Rectal smooth muscle tissue (tissue), 1 donor: ENCODE measurements around the gene UNC119B.
A peak's percentile ranks its signal among the peaks of the same experiment; 100 is the strongest.

ENCODE experiments used
- H3K27ac ChIP-seq: one replicate; pipeline ENCODE4 v1.7.0; 2013; ENCODE audit warnings: low read depth, low read length, inconsistent platforms
- H3K27me3 ChIP-seq: one replicate; pipeline ENCODE4 v1.7.0; 2013; ENCODE audit warnings: low read length; ENCODE audit not compliant: control insufficient read depth, insufficient read depth
- H3K36me3 ChIP-seq: one replicate; pipeline ENCODE4 v1.7.0; 2013; ENCODE audit warnings: low read length; ENCODE audit not compliant: control insufficient read depth, insufficient read depth
- H3K4me1 ChIP-seq: one replicate; pipeline ENCODE4 v1.7.0; 2013; ENCODE audit warnings: low read length; ENCODE audit not compliant: control insufficient read depth, insufficient read depth
- H3K4me3 ChIP-seq: one replicate; pipeline ENCODE4 v1.7.0; 2013; ENCODE audit warnings: low read length
- H3K9ac ChIP-seq: one replicate; pipeline ENCODE4 v1.7.0; 2013; ENCODE audit warnings: low read length

Gene UNC119B

GRCh38 chr12:120678572-120678971 lies 31.7 kb upstream of the UNC119B start:
- H3K36me3 ChIP-seq, result no peaks in the 10 kb centered on the region
- no peaks in the 10 kb centered on the region for H3K4me1 ChIP-seq
- H3K27ac ChIP-seq, result no peak overlapping the region
- no peak overlapping the region for H3K4me3 ChIP-seq
- H3K9ac ChIP-seq, result no peak overlapping the region
- H3K27me3 ChIP-seq, result no peaks in the 10 kb centered on the region

- Histone ChIP-seq H3K36me3 (no peaks in the 10 kb centered on the region), H3K4me3 (no peak overlapping the region), H3K27ac (no peak overlapping the region), H3K27me3 (no peaks in the 10 kb centered on the region), H3K4me1 (no peaks in the 10 kb centered on the region), H3K9ac (no peak overlapping the region)
Measured at GRCh38 chr12:120680165-120680738, 30.0 kb upstream of the UNC119B start.

GRCh38 chr12:120684523-120684932 lies 25.7 kb upstream of the UNC119B start:
- Histone ChIP-seq H3K9ac (no peak overlapping the region), H3K27me3 (no peaks in the 10 kb centered on the region), H3K36me3 (no peaks in the 10 kb centered on the region), H3K4me3 (no peak overlapping the region), H3K27ac (no peak overlapping the region), H3K4me1 (peaks cover 18% of the 10 kb centered on the region)

- Histone ChIP-seq H3K4me3 (no peak overlapping the region), H3K36me3 (no peaks in the 10 kb centered on the region), H3K9ac (no peak overlapping the region), H3K27ac (no peak overlapping the region), H3K4me1 (peaks cover 19% of the 10 kb centered on the region), H3K27me3 (no peaks in the 10 kb centered on the region)
Measured at GRCh38 chr12:120685522-120685921, 24.7 kb upstream of the UNC119B start.

- peaks cover 19% of the 10 kb centered on the region for H3K4me1 ChIP-seq
- no peaks in the 10 kb centered on the region for H3K27me3 ChIP-seq
Measured at GRCh38 chr12:120686151-120686689, 24.0 kb upstream of the UNC119B start.

GRCh38 chr12:120686690-120687577 lies 23.3 kb upstream of the UNC119B start, which contains the start of gene MLEC:
Gene MLEC, plus strand, starts transcription at chr12:120687149. Its CDS starts 148 bp downstream, at chr12:120687297.
- Histone ChIP-seq H3K27me3 (no peaks in the 10 kb centered on the region), H3K27ac (peak within 1 kb of the TSS; percentile 72), H3K4me3 (peak within 1 kb of the TSS; percentile 94), H3K9ac (peak within 1 kb of the TSS; percentile 46), H3K36me3 (no peaks in the 10 kb centered on the region), H3K4me1 (peaks cover 19% of the 10 kb centered on the region)

More at GRCh38 chr12:120686151-120686689, 24.0 kb upstream of the UNC119B start:
- H3K27ac ChIP-seq, result peak overlapping the region; percentile 72
- no peaks in the 10 kb centered on the region for H3K36me3 ChIP-seq
- peak overlapping the region; percentile 94 for H3K4me3 ChIP-seq
- H3K9ac ChIP-seq, result peak overlapping the region; percentile 46

GRCh38 chr12:120687578-120688289 lies 22.5 kb upstream of the UNC119B start:
- Histone ChIP-seq H3K9ac (peak overlapping the region; percentile 46), H3K27me3 (no peaks in the 10 kb centered on the region), H3K4me3 (peak overlapping the region; percentile 94), H3K27ac (peak overlapping the region; percentile 72), H3K4me1 (peaks cover 19% of the 10 kb centered on the region), H3K36me3 (no peaks in the 10 kb centered on the region)

GRCh38 chr12:120688527-120689071 lies 21.7 kb upstream of the UNC119B start:
- Histone ChIP-seq H3K36me3 (no peaks in the 10 kb centered on the region), H3K27me3 (no peaks in the 10 kb centered on the region), H3K4me1 (peaks cover 19% of the 10 kb centered on the region), H3K9ac (peak overlapping the region; percentile 49), H3K4me3 (peak overlapping the region; percentile 94), H3K27ac (peak overlapping the region; percentile 72)

- peak overlapping the region; percentile 94 for H3K4me3 ChIP-seq
- H3K36me3 ChIP-seq, result peaks cover 6% of the 10 kb centered on the region
- no peak overlapping the region for H3K27ac ChIP-seq
- peaks cover 19% of the 10 kb centered on the region for H3K4me1 ChIP-seq
- H3K27me3 ChIP-seq, result no peaks in the 10 kb centered on the region
- no peak overlapping the region for H3K9ac ChIP-seq
Measured at GRCh38 chr12:120689397-120690082, 20.7 kb upstream of the UNC119B start.

GRCh38 chr12:120690083-120690450 lies 20.2 kb upstream of the UNC119B start:
- Histone ChIP-seq H3K4me3 (no peak overlapping the region), H3K4me1 (peaks cover 19% of the 10 kb centered on the region), H3K27ac (no peak overlapping the region), H3K36me3 (peaks cover 11% of the 10 kb centered on the region), H3K27me3 (no peaks in the 10 kb centered on the region), H3K9ac (no peak overlapping the region)

GRCh38 chr12:120690978-120691377 lies 19.3 kb upstream of the UNC119B start:
- H3K9ac ChIP-seq, result no peak overlapping the region
- H3K36me3 ChIP-seq, result peaks cover 16% of the 10 kb centered on the region
- H3K27ac ChIP-seq, result no peak overlapping the region
- no peaks in the 10 kb centered on the region for H3K27me3 ChIP-seq
- H3K4me1 ChIP-seq, result peaks cover 16% of the 10 kb centered on the region
- no peak overlapping the region for H3K4me3 ChIP-seq
